NK-92 (cell line): ENCODE data around the gene PRKAG2.

ENCODE experiments used
- DNase-seq: peaks from one replicate; lab custom pipeline; 2025; ENCODE audit not compliant: unreplicated experiment; lab: John Stamatoyannopoulos, UW

The PRKAG2 gene

GRCh38 chr7:151821226-151821625, 55.7 kb downstream of the PRKAG2 start:
- no peak for DNase-seq

GRCh38 chr7:151820491-151821105, 56.3 kb downstream of the PRKAG2 start:
- DNase-seq, result no peak

GRCh38 chr7:151819866-151820265, 57.0 kb downstream of the PRKAG2 start:
- no peak for DNase-seq

GRCh38 chr7:151818674-151819519, 58.0 kb downstream of the PRKAG2 start:
- DNase-seq, result no peak

- no peak for DNase-seq
These were observed 58.8 kb downstream of the PRKAG2 start for GRCh38 chr7:151817981-151818673.

- DNase-seq, result no peak
These were observed 59.6 kb downstream of the PRKAG2 start for GRCh38 chr7:151817315-151817690.

GRCh38 chr7:151816562-151817314, 60.2 kb downstream of the PRKAG2 start:
- no peak for DNase-seq

GRCh38 chr7:151815419-151815818, 61.5 kb downstream of the PRKAG2 start:
- no peak for DNase-seq

- no peak for DNase-seq
These were observed 62.4 kb downstream of the PRKAG2 start for GRCh38 chr7:151814400-151815009.

- no peak for DNase-seq
These were observed 62.9 kb downstream of the PRKAG2 start for GRCh38 chr7:151813997-151814396.

GRCh38 chr7:151813445-151813844, 63.5 kb downstream of the PRKAG2 start:
- DNase-seq, result no peak

GRCh38 chr7:151812967-151813366, 63.9 kb downstream of the PRKAG2 start:
- no peak for DNase-seq

- DNase-seq, result no peak
These were observed 66.3 kb downstream of the PRKAG2 start for GRCh38 chr7:151810441-151811232.

- DNase-seq, result no peak
These were observed 67.1 kb downstream of the PRKAG2 start for GRCh38 chr7:151809864-151810170.

- no peak for DNase-seq
These were observed 67.6 kb downstream of the PRKAG2 start for GRCh38 chr7:151809146-151809863.

- DNase-seq, result no peak
These were observed 68.3 kb downstream of the PRKAG2 start for GRCh38 chr7:151808400-151809145.

- DNase-seq, result no peak
These were observed 69.1 kb downstream of the PRKAG2 start for GRCh38 chr7:151807846-151808245.

- no peak for DNase-seq
These were observed 69.8 kb downstream of the PRKAG2 start for GRCh38 chr7:151806952-151807775.
